Measurements from ENCODE around the gene ACE.
A peak's percentile ranks its signal among the peaks of the same experiment; 100 is the strongest.

ACE gene

DNA sequence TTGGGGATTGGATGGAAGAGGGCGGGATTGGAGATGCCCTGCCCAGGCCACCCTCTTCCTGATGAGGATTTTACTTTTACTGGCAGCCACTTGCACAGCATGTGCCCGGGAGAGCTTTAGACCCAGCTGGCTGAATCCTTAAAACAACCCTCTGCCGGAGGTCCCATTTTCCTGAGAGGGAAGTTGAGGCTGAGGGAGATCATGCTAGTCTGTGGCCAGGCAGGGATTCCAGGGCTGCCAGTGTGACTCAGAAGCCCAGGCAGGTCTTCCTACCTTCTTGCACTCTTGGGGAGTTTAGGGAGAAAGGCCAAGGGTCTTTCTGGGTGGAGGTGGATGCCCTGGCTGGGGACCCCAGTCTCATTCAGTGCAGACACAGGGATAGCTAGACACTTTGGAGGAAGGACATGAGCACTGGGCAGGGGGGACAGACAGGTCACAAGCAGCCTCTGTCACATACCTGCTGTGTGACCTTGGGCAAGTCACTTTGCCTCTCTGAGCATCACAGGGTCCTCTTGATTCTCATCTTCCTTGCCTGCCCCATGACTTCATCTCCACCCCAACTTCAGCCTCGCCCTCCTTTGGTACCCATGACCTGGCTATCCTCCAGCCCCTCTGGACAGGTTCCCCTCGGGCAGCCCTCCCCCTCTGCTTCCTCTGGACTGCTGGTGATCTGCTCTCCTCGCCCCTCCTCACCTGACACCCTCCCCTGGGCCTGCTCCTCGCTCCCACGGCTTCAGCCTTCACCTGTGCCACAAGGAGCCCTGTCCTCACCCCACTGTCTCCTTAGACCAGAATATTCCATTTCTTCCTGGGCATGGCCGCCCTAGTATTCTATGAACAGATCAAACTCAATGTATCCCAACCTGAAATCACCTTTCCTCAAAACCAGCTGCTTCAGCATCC, 62.1 kb downstream of the ACE start:
- peak in 1 of 4 experiments; percentile 0 for DNase-seq

DNA sequence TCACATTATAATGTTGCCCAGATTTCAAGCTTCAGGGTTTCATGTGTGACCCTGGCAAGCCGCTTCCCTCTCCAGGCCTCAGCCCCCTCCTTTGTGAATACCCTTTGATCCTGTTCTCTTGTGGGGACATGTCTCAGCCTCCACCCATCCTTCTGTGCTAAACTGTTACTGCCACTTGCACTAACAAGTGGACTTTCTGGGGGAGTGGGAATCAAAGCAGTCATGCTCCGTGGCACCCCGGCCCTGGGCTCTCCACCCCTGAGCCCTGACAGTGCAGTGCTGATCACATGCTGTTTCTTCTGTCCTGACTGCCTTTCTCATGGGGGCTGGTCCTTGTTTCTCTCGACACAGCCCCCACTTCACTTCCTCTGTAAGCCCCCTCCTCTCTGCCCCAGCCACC, 63.7 kb downstream of the ACE start:
- no peak for DNase-seq

DNA sequence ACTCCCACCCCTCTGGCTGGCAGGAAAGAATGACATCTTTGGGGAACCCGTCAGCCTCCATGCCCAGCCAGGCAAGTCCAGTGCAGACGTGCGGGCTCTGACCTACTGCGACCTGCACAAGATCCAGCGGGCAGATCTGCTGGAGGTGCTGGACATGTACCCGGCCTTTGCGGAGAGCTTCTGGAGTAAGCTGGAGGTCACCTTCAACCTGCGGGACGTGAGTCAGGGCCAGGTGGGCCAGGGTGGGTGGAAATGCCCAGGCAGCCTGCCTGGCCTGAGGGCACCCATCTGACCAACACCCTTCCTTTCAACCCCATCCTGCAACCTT, 65.3 kb downstream of the ACE start:
- no peak for DNase-seq

DNA sequence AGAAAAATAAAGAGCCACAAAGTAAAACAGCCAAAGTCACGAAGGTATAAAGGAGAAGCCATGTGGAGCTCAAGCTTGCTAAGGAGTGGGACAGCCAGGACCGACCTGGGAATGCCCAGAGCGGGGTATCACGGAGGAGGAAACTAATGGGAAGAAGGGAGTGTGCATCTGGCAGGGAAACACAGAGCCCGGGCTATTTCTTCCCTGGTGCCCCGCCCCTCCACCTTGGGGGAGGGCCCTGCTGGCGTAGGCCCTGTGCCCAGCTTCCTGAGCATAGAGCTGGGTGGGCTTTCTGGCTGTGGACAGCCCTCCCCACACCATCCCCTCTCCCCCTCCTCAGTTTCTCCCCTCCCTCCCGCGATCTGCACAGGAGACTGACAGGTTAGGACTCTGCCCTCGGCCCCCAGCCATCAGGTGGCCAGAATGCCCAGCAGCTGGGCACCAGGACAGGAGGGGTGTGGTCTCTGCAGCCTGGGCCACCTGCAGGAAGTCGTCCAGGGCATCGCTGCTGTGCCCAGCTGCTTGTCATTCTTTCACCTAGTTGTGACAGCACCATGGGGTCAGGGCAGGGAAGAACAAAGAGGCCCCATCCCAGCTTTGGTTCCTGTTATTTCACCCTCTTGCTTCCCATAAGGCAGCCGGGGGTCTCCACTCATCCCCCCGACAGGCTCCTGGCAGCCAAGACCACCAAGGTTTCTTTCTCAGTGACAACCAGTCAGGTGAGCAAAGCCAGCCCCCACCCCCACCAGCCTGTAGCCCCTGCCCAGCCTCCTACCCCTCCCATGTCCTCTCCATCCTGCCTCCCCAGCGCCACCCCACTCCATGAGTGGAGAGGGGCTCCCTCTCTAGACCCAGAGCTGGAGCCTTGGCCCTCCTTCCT, 66.3 kb downstream of the ACE start:
- DNase-seq = no peak

DNA sequence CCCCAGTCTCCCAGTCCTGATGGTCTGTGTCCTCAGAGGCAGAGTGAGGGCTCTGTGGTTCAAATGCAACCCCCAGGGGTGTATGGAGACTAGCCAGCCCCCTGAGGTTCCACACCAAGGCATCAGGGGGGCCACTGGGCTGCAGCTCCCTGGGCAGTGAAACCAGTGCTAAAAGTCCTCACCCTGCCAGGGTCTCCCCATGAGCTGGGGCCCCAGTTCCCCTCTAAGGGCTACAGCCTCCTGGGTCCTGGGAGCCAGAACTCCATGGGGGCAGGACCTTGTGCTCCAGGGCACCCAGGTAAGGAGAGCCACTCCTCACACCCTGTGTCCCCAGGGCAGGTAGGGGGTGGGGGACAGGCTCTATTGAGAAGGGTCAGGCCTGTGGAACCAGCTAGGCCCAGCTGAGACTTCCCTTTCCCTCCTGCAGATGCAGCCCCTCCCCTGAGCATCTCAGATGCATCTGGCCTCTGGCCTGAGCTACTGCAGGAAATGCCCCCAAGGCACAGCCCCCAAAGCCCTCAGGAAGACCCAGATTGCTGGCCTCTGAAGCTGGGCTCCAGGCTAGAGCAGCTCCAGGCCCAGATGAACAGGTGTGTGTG, 67.1 kb downstream of the ACE start:
- DNase-seq = no peak

DNA sequence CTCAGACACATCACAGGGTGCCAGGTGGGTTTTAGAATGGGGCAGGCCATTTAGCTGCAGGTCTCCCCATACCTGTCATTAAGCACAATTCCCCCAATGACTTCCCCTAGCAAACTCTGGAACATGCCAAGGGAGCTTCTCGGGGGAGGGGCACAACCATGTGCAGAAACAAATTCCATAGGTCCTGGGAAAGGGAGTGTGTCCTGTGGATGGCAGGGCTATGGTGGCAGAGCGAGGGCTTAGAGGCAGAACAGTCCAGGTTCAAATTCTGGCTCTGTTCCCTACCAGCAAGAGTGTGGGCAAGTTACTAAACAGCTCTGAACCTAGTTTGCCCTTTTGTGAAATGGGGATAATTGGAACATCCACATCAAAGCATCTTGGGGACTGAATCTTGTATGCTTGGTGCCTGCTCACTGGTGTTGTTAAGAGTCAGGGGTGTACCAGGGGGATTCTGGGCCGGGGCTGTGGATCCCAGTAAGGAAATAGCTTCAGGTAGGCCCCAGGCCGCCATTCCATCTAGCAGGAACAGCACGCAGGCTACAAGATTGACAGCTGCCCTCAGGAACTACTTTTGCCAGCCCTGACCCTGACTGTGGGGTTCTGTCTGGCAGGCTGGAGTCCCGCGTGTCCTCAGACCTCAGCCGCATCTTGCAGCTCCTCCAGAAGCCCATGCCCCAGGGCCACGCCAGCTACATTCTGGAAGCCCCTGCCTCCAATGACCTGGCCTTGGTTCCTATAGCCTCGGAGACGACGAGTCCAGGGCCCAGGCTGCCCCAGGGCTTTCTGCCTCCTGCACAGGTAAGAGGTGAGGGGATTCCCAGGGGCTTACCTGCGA, 67.8 kb downstream of the ACE start:
- DNase-seq = no peak

DNA sequence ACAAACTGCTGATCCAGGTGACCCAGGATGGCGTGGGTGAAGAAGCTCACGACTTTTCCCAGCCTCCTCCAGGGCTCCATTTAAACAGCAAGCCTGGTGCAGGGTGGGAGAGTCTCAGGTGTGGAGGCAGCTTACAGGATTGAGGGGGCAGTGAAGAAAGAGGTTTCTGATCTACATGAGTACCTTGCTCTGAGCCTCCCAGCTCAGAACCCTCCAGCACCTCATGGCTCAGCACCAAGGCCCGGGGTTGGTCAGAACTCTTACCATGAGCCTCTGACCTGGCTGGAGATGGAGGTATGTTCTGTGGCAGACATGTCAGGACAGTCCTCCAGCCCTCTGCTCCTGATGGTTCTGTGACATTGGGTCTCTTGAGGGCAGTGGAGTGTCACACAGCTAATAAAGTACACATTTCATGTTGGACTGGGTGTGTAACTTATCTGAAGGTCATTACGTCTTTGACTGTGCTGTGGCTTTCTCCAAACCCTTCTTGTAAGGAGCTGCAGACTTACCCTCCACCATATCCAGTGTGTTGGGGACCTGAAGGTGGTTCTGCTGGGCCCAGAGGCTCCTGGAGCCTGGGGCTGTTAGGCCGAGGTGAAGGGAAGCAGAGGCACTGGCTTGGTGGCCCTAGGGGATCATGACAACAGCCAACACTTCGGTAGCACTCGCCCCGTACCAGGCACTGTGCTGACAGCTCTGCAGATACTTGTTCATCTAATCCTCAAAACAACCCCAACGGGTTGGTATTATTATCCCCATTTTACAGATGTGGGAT, 69.6 kb downstream of the ACE start:
- DNase-seq = no peak

DNA sequence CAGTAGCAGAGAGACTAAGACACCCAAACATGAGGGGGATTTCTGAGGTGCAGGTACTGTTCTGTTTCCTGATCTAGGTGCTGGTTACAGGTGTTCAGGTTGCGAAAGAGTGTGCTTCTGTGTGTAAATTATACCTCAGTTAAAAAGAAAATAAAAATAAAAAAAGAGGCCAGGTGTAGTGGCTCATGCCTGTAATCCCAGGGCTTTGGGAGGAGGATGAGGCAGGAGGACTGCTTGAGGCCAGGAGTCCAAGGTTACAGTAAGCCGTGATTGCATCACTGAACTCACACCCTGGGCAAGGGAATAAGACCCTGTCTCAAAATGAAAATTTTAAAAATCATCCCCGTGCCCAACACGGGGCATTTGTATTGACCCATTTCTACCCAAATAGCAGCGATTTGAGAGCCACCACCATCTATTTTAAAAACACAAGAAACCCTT, 70.2 kb downstream of the ACE start:
- no peak for DNase-seq

Measured in suppressor macrophage (primary cell).